ENCODE data around the gene TCF4.
"Not testable (repeated sequence)": the region's sequence is repeated elsewhere in the genome, so short reads cannot be mapped to it uniquely, and the experiment has no call there.

The TCF4 gene

DNA sequence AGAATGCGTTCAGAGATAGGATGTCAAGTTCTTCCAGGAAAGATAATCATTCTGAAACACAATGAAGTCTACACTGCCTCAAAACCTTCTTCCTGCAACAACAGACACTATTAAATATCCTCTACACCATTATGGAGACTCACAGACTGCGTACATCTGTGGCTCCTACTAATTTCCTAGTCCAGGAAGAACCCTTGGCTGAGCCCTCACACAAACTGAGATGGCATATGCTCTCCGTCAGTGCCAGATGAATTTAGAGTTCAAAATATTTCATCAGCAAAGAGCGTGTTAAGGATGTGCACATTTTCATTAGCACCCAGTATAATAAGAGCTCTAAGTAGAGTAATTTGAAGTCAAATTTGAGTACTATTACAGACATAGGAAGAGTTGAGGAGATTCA, 117.2 kb downstream of the TCF4 start:
- no peak overlapping the region for H3K4me3 ChIP-seq (ENCODE audit: low read depth, low read length)
- no peak for DNase-seq (ENCODE audit: low read depth, low spot score)
- TF ChIP-seq CTCF (IDR thresholded peaks at IDR 0.05; ENCODE audit: insufficient read depth, low read length, missing control alignments), result no peak
- ChIA-PET POLR2A (no interaction called here), CTCF (no interaction called here)

DNA sequence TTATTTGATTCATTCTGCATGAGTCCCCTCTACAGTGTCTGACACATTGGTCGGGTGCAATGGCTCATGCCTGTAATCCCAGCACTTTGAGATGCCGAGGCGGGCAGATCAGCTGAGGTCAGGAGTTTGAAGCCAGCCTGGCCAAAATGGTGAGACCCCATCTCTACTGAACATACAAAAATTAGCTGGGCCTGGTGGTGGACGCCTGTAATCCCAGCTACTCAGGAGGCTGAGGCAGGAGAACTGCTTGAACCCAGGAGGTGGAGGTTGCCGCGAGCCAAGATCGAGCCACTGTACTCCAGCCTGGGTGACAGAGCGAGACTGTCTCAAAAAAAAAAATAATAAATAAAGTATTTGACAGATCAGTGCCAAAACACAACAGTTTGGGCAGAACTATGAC, 118.9 kb downstream of the TCF4 start:
- DNase-seq (ENCODE audit: low read depth, low spot score); POLR2A ChIA-PET; H3K4me3 ChIP-seq (ENCODE audit: low read depth, low read length): not testable (repeated sequence)
- CTCF ChIA-PET, result interaction anchor here (0.7 kb wide), 1 partner anchor 413 kb away, joined by 3 read pairs; no protein-coding TSS in a partner anchor

DNA sequence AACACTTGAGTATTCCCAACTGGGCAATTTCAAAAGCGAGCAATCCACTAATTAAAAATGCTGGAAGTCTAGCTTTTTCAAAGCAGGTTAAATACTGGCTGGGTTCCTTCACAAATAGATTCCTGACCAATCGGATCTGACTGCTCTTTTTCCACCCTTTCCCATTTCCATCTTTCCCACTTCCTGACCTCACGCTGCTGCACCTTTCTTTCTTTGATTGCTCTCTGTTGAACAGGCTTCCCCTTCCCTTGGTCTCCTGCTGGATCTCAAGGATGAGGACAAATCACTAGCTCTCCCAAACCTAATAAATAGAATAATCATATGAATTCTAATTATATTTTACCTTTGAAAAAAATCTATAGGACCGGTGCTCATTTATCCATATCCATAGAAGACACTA, 121.2 kb downstream of the TCF4 start:
- POLR2A ChIA-PET, result no interaction called here
- no peak overlapping the region for H3K4me3 ChIP-seq (ENCODE audit: low read depth, low read length)
- TF ChIP-seq CTCF (IDR thresholded peaks at IDR 0.05; ENCODE audit: insufficient read depth, low read length, missing control alignments), result no peak
- CTCF ChIA-PET, result interaction anchor here (0.6 to 2.2 kb wide), 2 partner anchors 9 to 11 kb away, joined by 3 to 6 read pairs; no protein-coding TSS in a partner anchor
- DNase-seq (ENCODE audit: low read depth, low spot score), result no peak

- ChIA-PET CTCF (interaction anchor here (0.9 to 2.2 kb wide), 2 partner anchors 13 to 18 kb away, joined by 3 to 6 read pairs; no protein-coding TSS in a partner anchor), POLR2A (no interaction called here)
- no peak overlapping the region for H3K4me3 ChIP-seq (ENCODE audit: low read depth, low read length)
- no peak for TF ChIP-seq CTCF (IDR thresholded peaks at IDR 0.05; ENCODE audit: insufficient read depth, low read length, missing control alignments)
- DNase-seq (ENCODE audit: low read depth, low spot score), result no peak
Measured at GRCh38 chr18:55465313-55465712, 122.7 kb downstream of the TCF4 start.

- DNase-seq (ENCODE audit: low read depth, low spot score), result no peak
- POLR2A ChIA-PET, result no interaction called here
- TF ChIP-seq CTCF (IDR thresholded peaks at IDR 0.05; ENCODE audit: insufficient read depth, low read length, missing control alignments), result no peak
- CTCF ChIA-PET, result no interaction called here
- no peak overlapping the region for H3K4me3 ChIP-seq (ENCODE audit: low read depth, low read length)
Measured at GRCh38 chr18:55464581-55464980, 123.4 kb downstream of the TCF4 start.

DNA sequence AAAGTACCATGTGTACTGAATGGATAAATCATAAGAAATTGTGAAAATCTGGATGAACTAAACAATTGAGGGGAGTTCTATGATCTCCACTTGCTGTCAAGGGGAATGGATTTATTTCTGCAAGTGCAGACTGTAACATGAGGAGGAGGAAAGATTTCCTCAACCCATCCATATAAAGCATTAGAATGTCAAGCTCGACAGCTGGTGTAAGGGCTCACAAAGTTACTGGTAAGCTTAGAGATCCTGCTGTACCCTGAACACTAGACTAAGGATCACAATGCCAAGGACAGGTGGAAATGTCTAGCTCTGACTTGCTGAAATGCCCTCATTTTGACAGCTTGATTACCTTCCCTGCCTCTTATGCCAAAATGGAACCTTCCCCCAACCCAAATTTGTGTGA, 125.3 kb downstream of the TCF4 start:
- ChIA-PET POLR2A (no interaction called here), CTCF (no interaction called here)
- no peak for DNase-seq (ENCODE audit: low read depth, low spot score)
- H3K4me3 ChIP-seq (ENCODE audit: low read depth, low read length), result no peak overlapping the region
- TF ChIP-seq CTCF (IDR thresholded peaks at IDR 0.05; ENCODE audit: insufficient read depth, low read length, missing control alignments), result no peak

DNA sequence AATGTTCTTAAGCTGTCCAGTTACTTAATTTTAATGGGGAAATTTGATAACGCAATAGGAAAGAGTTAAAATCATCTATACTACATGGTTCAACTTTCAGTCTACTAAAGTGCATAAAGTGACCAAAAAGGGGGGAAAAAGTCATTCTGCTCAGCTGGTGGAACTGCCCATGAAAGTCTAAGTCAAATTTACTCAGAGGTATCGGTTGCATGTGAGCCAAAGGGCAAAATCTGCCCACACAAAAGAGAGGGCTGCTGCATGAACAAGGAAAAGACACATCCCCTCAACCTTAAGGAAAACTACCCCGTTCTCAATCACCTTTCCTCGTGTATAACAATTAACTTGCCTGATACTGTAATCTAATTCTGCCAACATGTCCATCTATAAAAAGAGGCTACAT, 126.1 kb downstream of the TCF4 start:
- POLR2A ChIA-PET, result no interaction called here
- no peak for DNase-seq (ENCODE audit: low read depth, low spot score)
- CTCF ChIA-PET, result no interaction called here
- TF ChIP-seq CTCF (IDR thresholded peaks at IDR 0.05; ENCODE audit: insufficient read depth, low read length, missing control alignments), result no peak
- no peak overlapping the region for H3K4me3 ChIP-seq (ENCODE audit: low read depth, low read length)
